ENCODE results near the gene CRYBA2. TPM values are rescaled to one million over a fixed set of nuclear protein-coding genes. Genes with fewer than 3 reads are reported as not detected.

Gene CRYBA2
- total and polyA plus RNA-seq, 12 donors, result 0.39 to 26.6 (median 3.9) TPM; not detected in 4

DNA sequence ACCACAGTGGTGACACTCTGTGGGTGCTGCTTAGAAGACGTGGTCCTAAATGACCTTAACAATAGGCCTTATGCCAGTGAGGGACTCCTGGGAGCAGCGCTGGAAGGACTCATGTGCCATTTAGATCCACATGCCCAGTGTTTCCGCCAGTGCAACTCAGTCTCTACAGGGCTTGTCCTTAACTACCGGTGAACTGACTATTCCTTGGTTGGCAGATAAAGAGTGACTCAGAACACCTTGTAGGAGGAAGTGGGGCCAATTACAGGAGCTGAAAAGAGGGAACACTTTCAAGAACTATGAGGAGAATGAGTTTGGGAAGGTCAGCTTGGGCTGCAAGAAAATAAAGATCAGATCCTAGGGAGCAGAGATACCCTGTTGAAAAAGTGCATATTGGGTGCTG, 35.6 kb downstream of the CRYBA2 start:
- Histone ChIP-seq H3K9me3 (replicated peaks in 1 of 3) (no peaks in the 10 kb centered on the region), H3K4me3 (no peak overlapping the region), H3K27ac (no peak overlapping the region), H3K36me3 (replicated peaks in 1 of 2) (no peaks in the 10 kb centered on the region), H3K4me1 (replicated peaks in 1 of 2) (peaks cover 0 to 4% of the 10 kb centered on the region in 2 donors), H3K27me3 (peaks cover 38% of the 10 kb centered on the region)
- DNase-seq, result no peak
- TF ChIP-seq POLR2A (IDR thresholded peaks at IDR 0.05), result no peak
- TF ChIP-seq, protein P1, sequence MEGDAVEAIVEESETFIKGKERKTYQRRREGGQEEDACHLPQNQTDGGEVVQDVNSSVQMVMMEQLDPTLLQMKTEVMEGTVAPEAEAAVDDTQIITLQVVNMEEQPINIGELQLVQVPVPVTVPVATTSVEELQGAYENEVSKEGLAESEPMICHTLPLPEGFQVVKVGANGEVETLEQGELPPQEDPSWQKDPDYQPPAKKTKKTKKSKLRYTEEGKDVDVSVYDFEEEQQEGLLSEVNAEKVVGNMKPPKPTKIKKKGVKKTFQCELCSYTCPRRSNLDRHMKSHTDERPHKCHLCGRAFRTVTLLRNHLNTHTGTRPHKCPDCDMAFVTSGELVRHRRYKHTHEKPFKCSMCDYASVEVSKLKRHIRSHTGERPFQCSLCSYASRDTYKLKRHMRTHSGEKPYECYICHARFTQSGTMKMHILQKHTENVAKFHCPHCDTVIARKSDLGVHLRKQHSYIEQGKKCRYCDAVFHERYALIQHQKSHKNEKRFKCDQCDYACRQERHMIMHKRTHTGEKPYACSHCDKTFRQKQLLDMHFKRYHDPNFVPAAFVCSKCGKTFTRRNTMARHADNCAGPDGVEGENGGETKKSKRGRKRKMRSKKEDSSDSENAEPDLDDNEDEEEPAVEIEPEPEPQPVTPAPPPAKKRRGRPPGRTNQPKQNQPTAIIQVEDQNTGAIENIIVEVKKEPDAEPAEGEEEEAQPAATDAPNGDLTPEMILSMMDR (IDR thresholded peaks at IDR 0.05), result no peak
- 69 to 90% (median 78%) methylated on average over 4 of the region's 4 CpGs for WGBS, 4 donors
- intact Hi-C loops (cut with DNase I), result no loop called here

DNA sequence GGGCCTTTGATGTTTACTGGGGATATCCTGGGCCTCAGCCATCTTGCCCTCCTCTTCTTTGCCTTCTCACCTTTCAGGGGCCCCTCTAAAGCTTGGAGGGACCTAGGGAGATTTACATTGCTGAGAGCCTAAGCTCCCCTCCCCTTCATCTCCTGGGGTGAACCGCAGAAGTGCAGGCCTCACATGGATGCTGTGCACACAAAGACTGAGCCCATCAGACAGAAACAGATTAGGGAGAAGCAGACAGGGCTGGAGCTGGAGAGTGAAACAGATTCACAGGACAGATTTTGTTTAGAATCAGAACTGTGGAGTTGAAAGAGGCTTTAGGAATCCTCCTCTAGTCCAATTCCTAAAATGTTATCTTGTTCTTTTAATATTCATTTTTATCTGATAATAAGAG, 37.2 kb downstream of the CRYBA2 start:
- Histone ChIP-seq H3K36me3 (replicated peaks in 1 of 2) (no peaks in the 10 kb centered on the region), H3K4me3 (no peak overlapping the region), H3K27me3 (peaks cover 24% of the 10 kb centered on the region), H3K27ac (no peak overlapping the region), H3K4me1 (replicated peaks in 1 of 2) (peaks cover 0 to 4% of the 10 kb centered on the region in 2 donors), H3K9me3 (replicated peaks in 1 of 3) (no peaks in the 10 kb centered on the region)
- no peak for DNase-seq
- TF ChIP-seq, protein P1 (IDR thresholded peaks at IDR 0.05), result no peak
- TF ChIP-seq POLR2A (IDR thresholded peaks at IDR 0.05), result no peak
- intact Hi-C loops (cut with DNase I), result no loop called here
- 41 to 75% (median 51%) methylated on average over 1 of the region's 1 CpG for WGBS, 4 donors

DNA sequence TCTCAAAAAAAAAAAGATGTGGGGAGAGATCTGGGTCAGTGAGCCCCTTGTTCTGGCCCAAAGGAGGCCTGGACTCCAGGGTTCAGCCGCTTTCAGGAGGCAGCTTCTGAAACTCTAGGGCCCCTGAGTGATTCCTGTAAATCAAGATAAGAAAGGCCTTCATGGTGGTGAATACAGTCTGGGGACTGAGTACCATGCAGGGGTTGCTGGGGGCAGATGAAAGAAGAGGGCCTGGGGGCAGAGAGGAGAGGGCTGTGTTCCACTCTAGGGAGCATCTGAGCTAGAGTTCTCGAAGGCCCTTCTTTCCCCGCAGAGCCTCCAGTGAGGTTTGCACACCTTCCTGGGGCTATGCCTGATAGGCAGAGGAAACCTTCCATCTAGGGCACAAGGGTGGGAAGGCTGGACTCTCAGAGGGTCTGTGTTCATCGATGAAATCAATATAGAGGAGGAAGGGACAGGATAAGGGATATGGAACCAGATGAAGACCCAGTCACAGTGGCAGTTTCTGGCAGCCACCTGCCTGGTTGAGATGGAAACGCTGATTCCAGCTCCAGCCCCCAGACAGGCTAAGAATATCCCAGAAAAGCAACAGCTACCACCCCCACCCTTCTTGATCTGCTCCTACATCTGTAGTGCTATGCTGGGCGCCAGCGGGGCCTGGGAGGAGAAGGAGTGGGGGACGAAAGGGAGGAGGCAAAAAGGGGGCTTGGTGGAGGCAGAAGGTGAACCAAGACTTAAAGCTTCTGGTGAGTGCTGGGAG, 38.5 kb downstream of the CRYBA2 start:
- no peak for DNase-seq
- no peak overlapping the region for H3K27ac ChIP-seq
- no peak overlapping the region for H3K4me3 ChIP-seq
- intact Hi-C loops (cut with DNase I), result no loop called here
- H3K27me3 ChIP-seq, result peaks cover 10% of the 10 kb centered on the region
- H3K36me3 ChIP-seq (replicated peaks in 1 of 2), result no peaks in the 10 kb centered on the region
- 74 to 84% (median 82%) methylated on average over 8 of the region's 8 CpGs for WGBS, 4 donors
- H3K9me3 ChIP-seq (replicated peaks in 1 of 3), result no peaks in the 10 kb centered on the region
- peaks cover 0 to 2% of the 10 kb centered on the region in 2 donors for H3K4me1 ChIP-seq (replicated peaks in 1 of 2)
- TF ChIP-seq, protein P1 (IDR thresholded peaks at IDR 0.05), result no peak
- TF ChIP-seq POLR2A (IDR thresholded peaks at IDR 0.05), result no peak

DNA sequence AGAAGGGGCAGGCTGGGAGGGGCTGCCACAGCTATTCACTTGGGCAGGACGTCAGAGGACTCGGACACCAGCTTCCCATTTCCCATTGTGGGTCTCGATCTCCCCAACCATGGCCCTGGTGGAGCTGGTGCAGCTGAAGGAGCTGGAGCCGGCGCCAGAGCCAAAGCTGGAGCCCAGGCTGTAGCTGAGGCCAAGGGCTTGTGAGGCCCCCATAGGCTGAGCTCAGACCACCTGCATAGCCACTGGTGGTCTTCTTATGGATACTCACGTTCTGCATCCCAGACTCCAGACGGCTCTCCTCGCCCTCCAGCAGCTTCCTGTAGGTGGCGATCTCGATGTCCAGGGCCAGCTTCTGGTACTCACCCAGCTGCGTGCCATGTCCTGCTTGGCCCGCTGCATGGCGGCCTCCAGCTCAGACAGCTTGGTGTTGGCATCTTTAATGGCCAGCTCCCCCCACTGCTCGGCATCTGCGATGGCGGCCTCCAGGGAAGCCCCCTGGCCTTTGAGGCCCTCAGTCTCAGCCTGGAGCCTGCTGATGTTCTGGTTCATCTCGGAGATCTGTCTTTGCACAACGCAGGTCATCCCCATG, 39.8 kb downstream of the CRYBA2 start:
- Histone ChIP-seq H3K4me1 (replicated peaks in 1 of 2) (no peaks in the 10 kb centered on the region), H3K27me3 (no peaks in the 10 kb centered on the region), H3K4me3 (no peak overlapping the region), H3K27ac (no peak overlapping the region), H3K36me3 (replicated peaks in 1 of 2) (no peaks in the 10 kb centered on the region), H3K9me3 (replicated peaks in 1 of 3) (no peaks in the 10 kb centered on the region)
- DNase-seq, result no peak
- 57 to 80% (median 73%) methylated on average over 1 to 18 of the region's 18 CpGs for WGBS, 4 donors
- no peak for TF ChIP-seq POLR2A (IDR thresholded peaks at IDR 0.05)
- TF ChIP-seq, protein P1 (IDR thresholded peaks at IDR 0.05), result no peak
- intact Hi-C loops (cut with DNase I), result no loop called here

All from adrenal gland (tissue), 12 donors.